GM12891 (cell line): ENCODE data around the gene DYRK2.

Source experiments
- DNase-seq: peaks from one replicate; pipeline ENCODE4 v3.0.0; 2011; ENCODE audit warnings: low spot score; ENCODE audit not compliant: insufficient read length
- FAIRE-seq: peaks from 2 replicates; lab custom pipeline; 2011; peaks lifted over from hg19 to GRCh38; lab: Jason Lieb, UNC
- PAX5 ChIP-seq: IDR thresholded peaks from 2 replicates; pipeline ENCODE4 v1.6.1; 2011; ENCODE audit warnings: low read length, moderate library complexity, mild to moderate bottlenecking; ENCODE audit not compliant: insufficient read depth, severe bottlenecking
- POLR2A ChIP-seq: IDR thresholded peaks from 2 replicates; pipeline ENCODE4 v1.6.1; 2011; ENCODE audit warnings: low read depth, low read length, control low read depth
- POLR2AphosphoS5 ChIP-seq: IDR thresholded peaks from 2 replicates; pipeline ENCODE4 v1.6.1; 2011; ENCODE audit warnings: low read depth, low read length, control low read depth
- POU2F2 ChIP-seq: IDR thresholded peaks from 2 replicates; pipeline ENCODE4 v1.6.1; 2011; ENCODE audit warnings: low read depth, mild to moderate bottlenecking, control low read depth, low read length, moderate library complexity
- SPI1 ChIP-seq: IDR thresholded peaks from 2 replicates; pipeline ENCODE4 v1.6.1; 2011; ENCODE audit warnings: low read depth, low read length, control low read depth
- TAF1 ChIP-seq: IDR thresholded peaks from 2 replicates; pipeline ENCODE4 v1.6.1; 2011; ENCODE audit warnings: low read depth, low read length, control low read depth

DYRK2 gene

DNA sequence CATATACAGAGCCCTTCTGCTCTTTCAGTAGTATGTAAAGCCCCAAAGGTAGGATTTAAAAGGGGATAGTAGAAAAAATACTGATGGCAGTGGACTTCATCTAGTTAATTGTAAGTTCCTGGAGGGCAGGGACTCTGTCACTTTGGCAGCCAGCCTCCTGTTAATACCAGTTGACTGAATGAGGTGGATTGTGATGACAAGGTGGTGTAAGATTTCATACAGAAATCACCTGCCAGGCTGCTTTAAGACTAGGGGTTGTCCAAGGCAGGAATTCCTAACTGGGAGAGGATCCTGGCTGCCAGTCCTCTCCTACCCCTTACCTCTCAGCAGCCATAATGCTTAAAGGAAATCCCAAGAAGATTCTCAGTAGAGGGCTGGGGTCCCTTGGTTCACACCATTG, 7.3 kb downstream of the DYRK2 start:
- DNase-seq, result no peak
- TF ChIP-seq PAX5, result no peak
- TF ChIP-seq POU2F2, result no peak
- no peak for TF ChIP-seq POLR2AphosphoS5
- no peak for TF ChIP-seq POLR2A
- no peak for TF ChIP-seq SPI1
- TF ChIP-seq TAF1, result no peak
- FAIRE-seq, result no peak

DNA sequence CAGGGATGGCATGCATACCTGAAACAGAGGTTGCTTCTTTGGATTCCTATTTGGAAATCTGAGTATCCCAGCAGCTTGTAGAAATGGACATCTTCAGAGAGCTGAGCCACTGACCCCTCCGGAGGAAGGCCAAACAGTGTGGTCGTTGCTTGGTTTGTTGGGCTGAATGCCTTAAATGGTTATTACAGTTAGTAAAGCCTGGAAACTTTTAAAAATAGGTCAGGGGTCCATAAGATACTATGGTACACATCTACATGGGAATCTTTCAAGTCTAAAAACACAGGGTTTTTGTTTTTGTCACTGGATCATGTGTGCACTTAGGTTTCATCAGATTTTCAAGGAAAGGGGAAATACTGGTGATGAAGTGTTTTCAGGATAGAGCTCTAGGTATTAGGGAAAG, 7.7 kb downstream of the DYRK2 start:
- TF ChIP-seq POLR2A (no peak), POU2F2 (no peak), PAX5 (no peak), POLR2AphosphoS5 (no peak), TAF1 (no peak), SPI1 (no peak)
- no peak for FAIRE-seq
- no peak for DNase-seq

DNA sequence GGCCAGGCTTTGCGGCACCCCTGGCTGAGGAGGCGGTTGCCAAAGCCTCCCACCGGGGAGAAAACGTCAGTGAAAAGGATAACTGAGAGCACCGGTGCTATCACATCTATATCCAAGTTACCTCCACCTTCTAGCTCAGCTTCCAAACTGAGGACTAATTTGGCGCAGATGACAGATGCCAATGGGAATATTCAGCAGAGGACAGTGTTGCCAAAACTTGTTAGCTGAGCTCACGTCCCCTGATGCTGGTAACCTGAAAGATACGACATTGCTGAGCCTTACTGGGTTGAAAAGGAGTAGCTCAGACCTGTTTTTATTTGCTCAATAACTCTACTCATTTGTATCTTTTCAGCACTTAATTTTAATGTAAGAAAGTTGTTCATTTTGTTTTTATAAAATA, 9.9 kb downstream of the DYRK2 start:
- no peak for DNase-seq
- no peak for TF ChIP-seq PAX5
- no peak for TF ChIP-seq POU2F2
- TF ChIP-seq SPI1, result no peak
- TF ChIP-seq POLR2A, result no peak
- no peak for TF ChIP-seq TAF1
- TF ChIP-seq POLR2AphosphoS5, result no peak
- no peak for FAIRE-seq

DNA sequence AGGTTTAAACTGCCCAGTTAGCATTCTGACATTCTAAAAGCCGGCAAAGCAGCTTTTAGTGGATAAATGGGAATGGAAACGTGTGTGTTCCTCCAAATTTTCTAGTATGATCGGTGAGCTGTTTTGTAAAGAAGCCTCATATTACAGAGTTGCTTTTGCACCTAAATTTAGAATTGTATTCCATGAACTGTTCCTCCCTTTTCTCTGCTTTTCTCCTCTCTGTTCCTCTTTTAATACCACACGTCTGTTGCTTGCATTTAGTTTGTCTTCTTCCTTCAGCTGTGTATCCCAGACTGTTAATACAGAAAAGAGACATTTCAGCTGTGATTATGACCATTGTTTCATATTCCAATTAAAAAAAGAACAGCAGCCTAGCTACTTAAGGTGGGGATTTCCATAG, 10.7 kb downstream of the DYRK2 start:
- no peak for FAIRE-seq
- no peak for DNase-seq
- TF ChIP-seq POLR2AphosphoS5 (no peak), PAX5 (no peak), SPI1 (peak; percentile 40), POLR2A (no peak), POU2F2 (no peak)

DNA sequence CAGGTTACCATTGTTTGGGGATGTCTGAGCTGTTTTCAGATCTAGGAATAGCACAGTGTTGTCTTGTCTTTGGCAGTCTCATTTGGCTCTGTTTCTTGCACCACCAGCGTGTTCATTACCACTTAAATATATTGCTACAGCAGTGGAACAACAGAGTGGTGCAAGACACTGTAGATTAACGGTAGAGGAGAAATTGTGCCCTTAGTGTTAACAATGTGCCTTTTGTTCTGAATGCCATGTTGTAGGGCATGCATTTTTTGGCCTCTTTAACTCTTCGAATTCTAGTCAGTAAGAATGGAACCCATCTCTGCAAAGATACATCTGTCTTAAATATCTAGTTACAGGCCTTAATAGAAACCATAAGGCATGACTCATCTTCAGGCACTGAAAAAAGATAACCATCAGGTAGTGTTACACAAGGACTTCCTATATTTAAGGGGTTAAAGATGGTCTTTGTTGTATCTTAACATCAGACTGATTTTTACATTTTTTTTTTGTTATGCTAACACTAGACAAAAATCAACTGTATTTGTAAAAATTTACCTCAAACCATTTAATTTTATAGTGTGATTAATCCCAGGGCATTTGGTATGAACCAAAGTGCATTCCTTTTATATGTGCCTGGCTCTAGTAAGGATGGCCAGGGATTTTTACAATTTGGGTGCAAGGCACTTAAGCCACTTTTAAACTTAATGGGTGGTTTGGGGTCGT, 12.9 kb downstream of the DYRK2 start:
- FAIRE-seq (peak; percentile 76), DNase-seq (no peak)
- TF ChIP-seq TAF1 (no peak), POLR2AphosphoS5 (no peak), POU2F2 (no peak), PAX5 (no peak), SPI1 (no peak), POLR2A (no peak)

DNA sequence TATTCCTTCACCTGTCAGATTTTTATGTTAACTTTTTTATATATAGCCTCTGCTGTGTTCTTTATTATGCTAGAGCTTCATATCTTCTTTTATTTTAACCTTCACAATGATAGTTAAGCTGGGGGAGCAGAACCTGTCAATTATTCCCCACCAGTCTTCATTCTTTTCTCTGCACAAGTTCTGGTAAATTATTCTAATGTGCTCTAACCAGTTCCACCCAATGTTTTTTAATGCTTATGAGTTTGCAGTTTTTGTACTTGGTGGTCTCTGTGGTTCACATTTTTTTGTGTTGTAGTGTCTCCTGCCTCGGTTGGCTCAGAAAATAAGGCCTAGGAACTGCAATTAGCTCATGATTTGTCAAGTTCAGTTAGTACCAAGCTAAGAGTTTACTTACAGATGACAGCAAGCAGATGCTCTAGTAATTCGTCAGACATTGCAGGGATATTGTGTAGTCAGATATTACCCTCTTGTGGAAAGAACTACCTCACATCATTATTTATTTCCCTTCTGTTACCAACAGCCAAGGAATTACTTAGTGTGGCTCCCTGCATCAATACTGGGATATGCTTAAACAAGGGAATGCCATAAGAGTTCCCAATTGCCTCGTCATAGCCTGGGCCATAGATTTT, 14.5 kb downstream of the DYRK2 start:
- TF ChIP-seq PAX5 (no peak), SPI1 (no peak), TAF1 (no peak), POU2F2 (no peak), POLR2AphosphoS5 (no peak), POLR2A (no peak)
- DNase-seq, result no peak
- peak; percentile 23 for FAIRE-seq

DNA sequence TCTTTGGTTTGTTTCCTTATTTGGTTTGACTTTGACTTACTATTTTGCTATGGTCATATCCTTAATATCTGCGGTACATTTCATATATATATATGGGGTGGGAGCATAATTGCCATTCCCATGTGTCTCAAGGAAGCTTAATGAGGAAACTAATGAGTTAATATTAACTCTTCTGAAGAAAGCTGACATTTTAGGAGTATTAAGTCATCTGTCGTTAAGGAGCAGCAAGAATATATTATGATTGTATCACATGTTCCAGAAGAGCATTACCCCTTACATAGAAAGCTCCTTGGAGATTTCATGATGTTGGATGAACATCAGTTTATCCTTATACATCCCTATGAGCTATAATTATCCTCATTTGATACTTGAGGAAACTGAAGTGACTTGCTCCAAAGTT, 15.6 kb downstream of the DYRK2 start:
- FAIRE-seq, result no peak
- DNase-seq, result no peak
- TF ChIP-seq POLR2AphosphoS5, result no peak
- no peak for TF ChIP-seq PAX5
- TF ChIP-seq POU2F2, result no peak
- TF ChIP-seq TAF1, result no peak
- no peak for TF ChIP-seq POLR2A
- TF ChIP-seq SPI1, result no peak

DNA sequence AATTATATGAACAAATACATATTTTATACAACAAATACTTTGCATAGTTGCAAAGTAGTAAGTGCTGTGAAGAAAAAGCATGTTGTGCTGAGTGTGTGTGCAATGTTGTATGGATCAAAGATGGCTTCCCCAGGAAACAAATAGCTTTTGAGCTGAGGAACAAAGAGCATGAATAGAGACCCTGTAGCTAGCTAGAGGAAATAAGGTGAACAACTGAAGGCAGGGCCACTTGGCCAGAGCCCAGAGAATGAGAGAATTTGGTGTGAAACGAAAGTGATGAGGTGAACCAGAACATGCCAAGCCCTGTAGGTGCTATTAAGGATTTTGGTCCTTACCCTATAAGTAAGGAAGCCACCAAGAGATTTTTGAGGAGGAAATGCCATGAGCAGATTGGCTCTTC, 17.1 kb downstream of the DYRK2 start:
- no peak for DNase-seq
- no peak for FAIRE-seq
- TF ChIP-seq POU2F2 (no peak), POLR2AphosphoS5 (no peak), POLR2A (no peak), TAF1 (no peak), PAX5 (no peak), SPI1 (no peak)

DNA sequence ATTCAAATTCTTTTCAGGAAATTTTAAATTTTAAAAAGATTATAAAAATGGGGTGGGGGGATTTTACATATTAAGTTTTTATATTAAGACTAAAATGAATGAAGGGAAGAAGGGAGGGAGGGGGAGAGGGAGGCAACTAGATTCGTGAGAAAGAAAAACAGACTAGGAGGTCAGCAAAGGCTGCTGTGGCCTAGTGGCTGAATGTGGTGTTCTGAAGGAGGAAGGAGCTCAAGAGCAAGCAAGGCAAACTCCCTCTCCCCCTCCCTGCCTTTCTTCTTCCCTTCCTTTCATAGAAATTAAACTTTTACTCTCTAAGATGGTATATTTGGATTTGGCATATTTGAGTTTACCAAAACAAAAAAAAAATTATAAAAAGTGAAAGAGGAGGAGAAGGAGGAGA, 18.1 kb downstream of the DYRK2 start:
- no peak for DNase-seq
- FAIRE-seq, result no peak

More for the DNA sequence above, 18.1 kb downstream of the DYRK2 start:
- TF ChIP-seq PAX5 (no peak), POU2F2 (no peak), TAF1 (no peak), POLR2A (no peak), POLR2AphosphoS5 (no peak), SPI1 (no peak)
